ENCODE measurements around the gene KDM2A.
A peak's percentile ranks its signal among the peaks of the same experiment; 100 is the strongest.

Gene KDM2A

DNA sequence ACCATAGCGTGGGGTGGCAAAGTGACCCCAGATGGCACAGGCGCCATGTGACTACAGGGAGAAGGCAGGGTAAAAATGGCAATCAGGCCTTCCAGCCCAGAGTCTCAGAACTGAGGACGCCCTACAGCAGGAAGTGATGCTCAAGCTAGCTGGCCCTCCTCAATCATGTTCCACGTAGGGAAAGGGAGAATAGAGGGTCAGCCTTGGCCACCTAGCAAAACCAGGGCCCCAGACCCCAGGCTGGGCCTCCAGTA is 169.1 kb downstream of the KDM2A start:
- no peak for DNase-seq

GRCh38 chr11:67288452-67289225 is 169.6 kb downstream of the KDM2A start:
- DNase-seq = peak; percentile 88

- DNase-seq = no peak
These were observed 170.2 kb downstream of the KDM2A start, which contains the start of gene ANKRD13D for GRCh38 chr11:67289226-67289650. TSS of gene ANKRD13D (plus strand) at chr11:67289303. CDS start at chr11:67289461, 158 bp downstream.

- no peak for DNase-seq
These were observed 170.8 kb downstream of the KDM2A start for GRCh38 chr11:67289651-67290479.

GRCh38 chr11:67290801-67291200 is 171.7 kb downstream of the KDM2A start:
- DNase-seq = no peak

DNA sequence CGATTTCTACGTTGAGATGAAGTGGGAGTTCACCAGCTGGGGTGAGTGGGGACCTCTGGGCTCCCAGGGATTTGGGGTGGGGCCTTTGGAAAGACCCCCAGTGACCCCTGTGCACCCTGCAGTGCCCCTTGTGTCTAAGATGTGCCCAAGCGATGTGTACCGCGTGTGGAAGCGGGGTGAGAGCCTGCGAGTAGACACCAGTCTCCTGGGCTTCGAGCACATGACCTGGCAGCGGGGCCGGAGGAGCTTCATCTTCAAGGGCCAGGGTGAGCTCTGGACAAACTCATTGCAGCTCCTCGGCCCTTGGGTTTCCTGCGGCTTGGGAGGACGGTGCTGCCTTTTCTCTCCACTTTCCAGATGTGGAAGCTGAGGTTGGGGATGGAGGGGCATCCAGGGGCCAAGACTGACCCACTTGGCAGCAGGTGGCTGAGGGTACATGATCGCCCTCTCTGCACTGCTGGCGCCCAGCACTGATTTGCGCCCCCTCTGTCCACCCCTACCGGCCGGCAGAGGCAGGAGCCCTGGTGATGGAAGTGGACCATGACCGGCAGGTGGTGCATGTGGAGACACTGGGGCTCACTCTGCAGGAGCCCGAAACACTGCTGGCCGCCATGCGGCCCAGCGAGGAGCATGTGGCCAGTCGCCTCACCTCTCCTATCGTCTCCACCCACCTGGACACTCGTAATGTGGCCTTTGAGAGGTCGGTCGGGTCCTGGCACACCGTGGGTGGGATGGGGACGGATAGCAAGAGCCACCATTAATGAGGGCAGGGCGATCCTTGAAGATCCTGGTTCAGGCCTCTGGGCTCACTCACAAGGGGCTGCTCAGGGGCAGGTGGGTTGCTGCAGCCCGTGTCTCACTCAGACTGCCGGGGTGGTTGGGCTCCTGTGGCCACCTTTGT is 172.7 kb downstream of the KDM2A start:
- DNase-seq = no peak

- DNase-seq = no peak
These were observed 173.6 kb downstream of the KDM2A start for GRCh38 chr11:67292671-67293070.

- DNase-seq = peak; percentile 61
These were observed 174.0 kb downstream of the KDM2A start for GRCh38 chr11:67293090-67293489.

- no peak for DNase-seq
These were observed 176.8 kb downstream of the KDM2A start for GRCh38 chr11:67295846-67296245.

- DNase-seq = no peak
These were observed 179.7 kb downstream of the KDM2A start for GRCh38 chr11:67298786-67299185.

GRCh38 chr11:67299471-67300191 is 180.6 kb downstream of the KDM2A start:
- DNase-seq = no peak

DNA sequence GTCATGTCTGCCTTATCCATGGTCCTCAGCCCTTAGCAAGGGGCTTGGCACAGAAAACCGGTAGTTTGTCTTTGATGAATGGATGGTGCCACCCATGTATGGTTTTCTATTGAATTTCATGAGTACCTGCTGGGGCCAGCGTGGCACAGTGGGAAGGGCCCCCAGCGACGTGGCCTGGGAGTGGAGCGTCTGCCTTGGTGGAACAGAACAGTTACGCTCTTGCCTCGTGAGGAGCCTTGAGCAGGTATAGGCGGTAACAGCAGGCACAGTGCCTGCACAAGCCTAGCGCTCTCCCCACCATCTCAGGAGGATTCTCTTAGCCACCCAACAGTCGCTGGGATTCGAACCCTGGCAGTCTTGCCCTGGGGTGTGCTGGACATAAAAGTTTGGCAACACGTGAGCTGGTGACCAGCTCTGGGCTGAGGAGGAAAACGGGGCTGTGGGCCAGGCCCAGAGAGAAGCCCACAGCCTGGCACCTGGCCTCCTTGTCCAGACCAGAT is 181.2 kb downstream of the KDM2A start:
- no peak for DNase-seq

DNA sequence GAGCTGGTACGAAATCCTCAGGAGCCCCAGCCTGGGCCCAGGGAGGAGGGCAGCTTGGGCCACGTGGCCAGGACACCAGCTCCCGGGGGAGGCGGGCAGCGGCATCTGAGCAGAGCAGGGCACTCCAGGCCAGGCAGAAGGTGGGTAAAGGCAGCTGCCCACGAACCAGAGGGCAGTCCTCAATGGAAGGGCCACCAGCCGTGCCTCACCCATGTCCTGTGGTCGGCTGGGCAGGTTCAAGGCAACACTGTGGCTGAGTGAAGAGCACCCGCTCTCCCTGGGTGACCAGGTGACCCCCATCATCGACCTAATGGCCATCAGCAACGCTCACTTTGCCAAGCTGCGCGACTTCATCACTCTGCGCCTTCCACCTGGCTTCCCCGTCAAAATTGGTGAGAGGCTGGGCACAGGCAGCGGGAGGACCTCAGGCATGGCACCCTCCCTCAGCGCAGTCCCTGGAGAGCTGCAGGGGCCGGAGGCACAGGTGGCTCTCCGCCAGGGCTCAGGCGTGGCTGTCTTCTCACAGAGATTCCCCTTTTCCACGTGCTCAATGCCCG is 181.8 kb downstream of the KDM2A start:
- DNase-seq = no peak

DNA sequence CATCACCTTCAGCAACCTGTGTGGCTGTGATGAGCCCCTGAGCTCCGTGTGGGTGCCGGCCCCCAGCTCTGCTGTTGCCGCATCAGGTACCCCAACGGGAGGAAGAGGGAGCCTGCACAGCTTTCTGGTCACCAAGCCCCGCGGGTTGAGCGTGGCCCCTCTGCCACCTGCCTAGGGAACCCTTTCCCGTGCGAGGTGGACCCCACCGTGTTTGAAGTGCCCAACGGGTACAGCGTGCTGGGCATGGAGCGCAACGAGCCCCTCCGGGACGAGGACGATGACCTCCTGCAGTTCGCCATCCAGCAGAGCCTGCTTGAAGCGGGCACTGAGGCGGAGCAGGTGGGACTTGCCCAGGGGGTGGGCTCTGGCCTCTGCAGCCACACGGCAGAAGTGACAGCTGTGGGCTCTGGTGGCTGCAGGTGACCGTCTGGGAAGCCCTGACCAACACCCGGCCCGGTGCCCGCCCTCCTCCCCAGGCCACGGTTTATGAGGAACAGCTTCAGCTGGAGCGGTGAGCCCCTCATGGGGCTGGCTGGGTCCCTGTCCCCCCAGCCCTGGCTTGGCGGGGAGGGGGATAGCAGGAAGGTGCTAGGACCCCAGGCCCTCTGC is 182.4 kb downstream of the KDM2A start:
- no peak for DNase-seq

DNA sequence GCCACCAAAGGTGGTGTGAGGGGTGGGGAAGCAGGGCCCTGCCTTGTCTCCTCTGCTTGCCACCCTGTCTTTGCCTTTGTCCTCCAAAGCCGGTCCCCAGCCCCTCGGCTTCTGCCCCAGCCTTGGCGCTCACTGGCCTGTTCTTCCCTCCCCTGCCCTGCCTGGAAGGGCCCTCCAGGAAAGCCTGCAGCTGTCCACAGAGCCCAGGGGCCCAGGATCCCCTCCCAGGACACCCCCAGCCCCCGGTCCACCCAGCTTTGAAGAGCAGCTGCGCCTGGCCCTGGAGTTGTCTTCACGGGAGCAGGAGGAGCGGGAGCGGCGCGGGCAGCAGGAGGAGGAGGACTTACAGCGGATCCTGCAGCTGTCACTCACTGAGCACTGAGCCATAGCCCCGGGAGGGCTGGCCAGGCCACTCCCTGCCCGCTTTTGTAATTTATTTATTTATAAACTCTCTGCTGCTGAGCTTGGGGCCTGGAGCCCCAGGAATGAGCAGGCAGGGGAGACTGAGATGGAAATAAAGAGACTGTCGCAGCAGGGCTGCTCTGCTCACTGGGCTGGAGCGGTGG is 183.0 kb downstream of the KDM2A start:
- DNase-seq = no peak

- no peak for DNase-seq
These were observed 183.6 kb downstream of the KDM2A start for GRCh38 chr11:67302571-67303131.

DNA sequence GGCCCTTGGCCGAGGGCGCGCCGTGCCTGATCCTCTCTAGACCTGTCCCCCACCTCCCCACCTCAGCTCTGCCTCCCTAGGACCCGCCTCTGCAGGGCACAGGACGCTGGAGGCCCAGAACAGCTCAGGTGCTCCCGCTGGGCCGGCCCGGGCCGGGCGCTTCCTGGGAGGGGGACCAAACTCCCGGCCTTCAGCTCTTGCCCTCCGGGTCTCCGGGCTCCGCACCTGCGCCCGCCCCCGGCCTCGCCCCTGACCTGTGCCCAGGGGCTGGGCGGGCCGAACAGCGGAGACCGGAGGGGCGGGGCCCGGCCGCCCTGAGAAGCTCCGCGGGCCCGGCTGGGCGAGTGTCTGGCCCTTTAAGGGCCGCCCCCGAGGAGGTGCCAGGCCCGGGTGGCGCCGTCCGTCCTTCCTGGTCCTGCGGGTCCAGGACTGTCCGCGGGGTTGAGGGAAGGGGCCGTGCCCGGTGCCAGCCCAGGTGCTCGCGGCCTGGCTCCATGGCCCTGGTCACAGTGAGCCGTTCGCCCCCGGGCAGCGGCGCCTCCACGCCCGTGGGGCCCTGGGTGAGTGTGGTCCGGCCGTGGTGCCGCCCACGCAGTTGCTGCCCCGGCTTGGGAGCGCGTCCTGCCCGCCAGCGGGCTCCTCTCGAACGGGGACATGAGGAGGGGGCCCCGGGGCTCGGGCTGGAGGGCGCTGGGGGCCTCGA is 184.2 kb downstream of the KDM2A start, which contains the start of gene SSH3:
TSS of gene SSH3 (plus strand) at position 399 of the 703 bp plus-strand sequence. CDS start at position 495, 96 bp downstream.
- peak; percentile 41 for DNase-seq

DNA sequence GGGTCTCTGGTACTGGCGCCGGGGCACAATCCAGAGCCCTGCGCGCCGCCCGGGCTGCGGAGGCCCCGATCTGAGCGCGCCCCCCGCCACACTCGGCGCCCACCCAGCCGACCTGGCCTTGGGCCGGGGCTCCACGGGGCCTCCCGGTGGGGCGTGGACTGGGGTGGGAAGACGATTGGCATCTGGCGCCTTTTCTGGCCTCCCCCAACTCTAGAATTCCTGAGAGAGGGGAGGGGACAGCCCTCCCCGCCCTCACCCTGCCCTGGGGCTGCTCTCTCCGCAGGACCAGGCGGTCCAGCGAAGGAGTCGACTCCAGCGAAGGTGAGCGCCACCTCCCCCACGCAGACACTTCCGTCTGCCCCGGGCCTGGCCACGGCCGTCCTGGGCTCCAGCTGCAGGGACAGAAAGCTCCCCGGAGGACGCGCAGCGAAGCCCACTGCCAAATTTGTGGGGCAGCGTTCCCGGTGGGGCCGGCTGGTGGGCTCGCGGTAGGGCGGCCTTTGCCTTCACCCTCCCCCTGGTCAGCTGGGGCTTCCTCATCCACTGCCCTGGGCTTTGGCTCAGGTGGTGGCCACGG is 184.9 kb downstream of the KDM2A start:
- peak; percentile 33 for DNase-seq

DNA sequence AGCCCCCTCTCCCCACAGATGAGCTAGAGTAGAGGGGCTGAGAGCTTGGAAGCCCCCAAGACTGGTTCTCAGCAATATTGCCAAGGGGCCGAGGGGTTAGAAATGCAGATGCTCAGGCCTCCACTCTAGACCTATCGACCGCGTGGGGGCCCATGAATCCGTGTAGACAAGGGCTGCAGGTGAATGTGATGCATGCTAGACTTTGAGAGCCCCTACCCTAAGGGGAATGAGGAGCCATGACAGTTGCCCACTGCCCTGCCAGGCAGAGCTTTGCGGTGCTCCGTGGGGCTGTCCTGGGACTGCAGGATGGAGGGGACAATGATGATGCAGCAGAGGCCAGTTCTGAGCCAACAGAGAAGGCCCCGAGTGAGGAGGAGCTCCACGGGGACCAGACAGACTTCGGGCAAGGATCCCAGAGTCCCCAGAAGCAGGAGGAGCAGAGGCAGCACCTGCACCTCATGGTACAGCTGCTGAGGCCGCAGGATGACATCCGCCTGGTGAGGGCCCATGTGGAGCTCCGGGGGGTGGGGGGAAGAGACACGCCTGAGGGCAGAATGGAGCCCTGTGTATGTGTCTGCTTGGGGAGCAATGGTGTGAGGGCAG is 185.5 kb downstream of the KDM2A start:
- DNase-seq = no peak
